22Rv1 (cell line): ENCODE measurements around the gene STING1.
"Not testable (repeated sequence)": the region's sequence is repeated elsewhere in the genome, so short reads cannot be mapped to it uniquely, and the experiment has no call there.

Experiments
- ZFX ChIP-seq: fragments of 450-650 bp; IDR thresholded peaks from 2 replicates; pipeline ENCODE4 v1.6.1; 2017; ENCODE audit warnings: antibody characterized with exemption, borderline replicate concordance
- TF ChIP-seq, protein P1 (sequence below): fragments of 450-650 bp; IDR thresholded peaks from 2 replicates; pipeline ENCODE4 v1.5.1; 2017; ENCODE audit warnings: mild to moderate bottlenecking

DNA sequence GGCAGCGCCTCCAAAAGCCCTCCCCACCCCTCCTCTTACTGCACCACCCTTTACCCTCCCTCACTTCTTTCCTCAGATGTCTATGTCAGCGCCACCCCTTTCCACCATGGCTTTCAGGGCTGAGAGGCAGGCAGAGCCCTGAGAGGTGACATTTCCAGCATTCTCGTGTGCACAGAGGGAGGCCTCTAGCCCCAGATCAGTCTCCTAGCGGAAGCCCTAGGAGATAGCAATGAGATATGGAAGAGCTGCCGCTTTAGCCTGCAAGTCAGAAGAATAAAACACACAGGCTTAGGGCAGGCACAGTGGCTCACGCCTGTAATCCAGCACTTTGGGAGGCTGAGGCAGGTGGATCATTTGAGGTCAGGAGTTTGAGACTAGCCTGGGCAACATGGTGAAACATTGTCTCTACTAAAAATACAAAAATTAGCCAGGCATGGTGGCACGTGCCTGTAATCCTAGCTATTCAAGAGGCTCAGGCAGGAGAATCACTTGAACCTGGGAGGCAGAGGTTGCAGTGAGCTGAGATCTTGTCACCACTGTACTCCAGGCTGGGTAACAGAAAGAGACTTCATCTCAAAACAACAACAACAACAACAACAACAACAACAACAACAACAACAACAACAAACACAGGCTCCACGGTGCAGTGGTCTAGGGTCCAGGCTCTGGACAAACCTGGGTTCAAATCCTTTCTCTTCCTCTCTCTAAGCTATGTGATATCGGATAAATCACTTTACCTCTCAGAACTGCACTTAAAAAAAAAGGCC is 3.7 kb downstream of the STING1 start:
- TF ChIP-seq, protein P1, sequence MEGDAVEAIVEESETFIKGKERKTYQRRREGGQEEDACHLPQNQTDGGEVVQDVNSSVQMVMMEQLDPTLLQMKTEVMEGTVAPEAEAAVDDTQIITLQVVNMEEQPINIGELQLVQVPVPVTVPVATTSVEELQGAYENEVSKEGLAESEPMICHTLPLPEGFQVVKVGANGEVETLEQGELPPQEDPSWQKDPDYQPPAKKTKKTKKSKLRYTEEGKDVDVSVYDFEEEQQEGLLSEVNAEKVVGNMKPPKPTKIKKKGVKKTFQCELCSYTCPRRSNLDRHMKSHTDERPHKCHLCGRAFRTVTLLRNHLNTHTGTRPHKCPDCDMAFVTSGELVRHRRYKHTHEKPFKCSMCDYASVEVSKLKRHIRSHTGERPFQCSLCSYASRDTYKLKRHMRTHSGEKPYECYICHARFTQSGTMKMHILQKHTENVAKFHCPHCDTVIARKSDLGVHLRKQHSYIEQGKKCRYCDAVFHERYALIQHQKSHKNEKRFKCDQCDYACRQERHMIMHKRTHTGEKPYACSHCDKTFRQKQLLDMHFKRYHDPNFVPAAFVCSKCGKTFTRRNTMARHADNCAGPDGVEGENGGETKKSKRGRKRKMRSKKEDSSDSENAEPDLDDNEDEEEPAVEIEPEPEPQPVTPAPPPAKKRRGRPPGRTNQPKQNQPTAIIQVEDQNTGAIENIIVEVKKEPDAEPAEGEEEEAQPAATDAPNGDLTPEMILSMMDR = not testable (repeated sequence)
- not testable (repeated sequence) for TF ChIP-seq ZFX
